Endothelial cell of umbilical vein (primary cell): ENCODE data around the gene FHIT. TPM values are rescaled to one million over a fixed set of nuclear protein-coding genes. Genes with fewer than 3 reads are reported as not detected.

Experiments
- BruUV-seq: library from RNA; stranded (reverse); fragments of 400-500 nt; replicated peaks from 2 replicates; lab custom pipeline; 2021; lab: Mats Ljungman, UMichigan
- CTCF ChIA-PET: fragments of 300-600, 350-600 bp; sonication (Branson Sonifier 250); formaldehyde crosslinking; loops from one replicate; lab custom pipeline; 2021; ENCODE audit warnings: antibody characterized with exemption, inconsistent platforms; lab: Charles Lee
- POLR2A ChIA-PET: fragments of 300-600, 350-600 bp; sonication (Branson Sonifier 250); formaldehyde crosslinking; loops from one replicate; lab custom pipeline; 2021; ENCODE audit warnings: antibody characterized with exemption, inconsistent platforms; lab: Charles Lee
- DNase-seq: peaks from one replicate; pipeline ENCODE4 v3.0.0-alpha.2; 2011; ENCODE audit warnings: low read depth, low spot score
- FAIRE-seq: peaks from 2 replicates; lab custom pipeline; 2011; peaks lifted over from hg19 to GRCh38; lab: Jason Lieb, UNC
- H2AFZ ChIP-seq: 2 replicates; pipeline ENCODE4 v1.6.0; 2012; ENCODE audit warnings: low read depth, low read length, control low read depth, inconsistent platforms
- H3K27ac ChIP-seq: 2 replicates; pipeline ENCODE4 v1.5.1; 2011; ENCODE audit warnings: low read depth, mild to moderate bottlenecking, control low read depth, low read length, moderate library complexity; ENCODE audit not compliant: insufficient read depth
- H3K27me3 ChIP-seq, 2 experiments: 2 replicates each; pipeline versions ENCODE4 v1.6.0 to v1.6.1; 2011; ENCODE audit warnings: low read length in 2 of 2, mixed read lengths in 1 of 2; ENCODE audit not compliant: control insufficient read depth in 2 of 2, insufficient read depth in 2 of 2
- H3K36me3 ChIP-seq, 2 experiments: 2 replicates in 1 of 2; 3 replicates in 1 of 2; pipeline ENCODE4 v1.5.1; 2011; ENCODE audit warnings: low read length in 2 of 2, mild to moderate bottlenecking in 1 of 2, moderate library complexity in 1 of 2; ENCODE audit not compliant: control insufficient read depth in 2 of 2, insufficient read depth in 2 of 2; ENCODE audit errors: extremely low read depth in 1 of 2
- H3K4me1 ChIP-seq: 3 replicates; pipeline ENCODE4 v1.5.1; 2011; ENCODE audit warnings: mild to moderate bottlenecking, low read length; ENCODE audit not compliant: control insufficient read depth, insufficient read depth; ENCODE audit errors: extremely low read depth
- H3K4me2 ChIP-seq: 2 replicates; pipeline ENCODE4 v1.6.1; 2011; ENCODE audit warnings: low read length, control low read depth, mixed read lengths; ENCODE audit not compliant: insufficient read depth
- H3K4me3 ChIP-seq, 3 experiments: fragments of 200-600 bp in 1 of 3; sonication (generic), shearing (Covaris generic) in 1 of 3; replicated peaks in 1 of 3; 2 replicates each; pipeline ENCODE4 v1.5.1; 2011 to 2016; ENCODE audit warnings: control low read depth in 3 of 3, low read length in 3 of 3, mild to moderate bottlenecking in 2 of 3, inconsistent platforms in 1 of 3, low read depth in 1 of 3, moderate library complexity in 1 of 3; ENCODE audit not compliant: insufficient read depth in 1 of 3
- H3K79me2 ChIP-seq: 2 replicates; pipeline ENCODE4 v1.6.0; 2012; ENCODE audit warnings: low read length, inconsistent platforms; ENCODE audit not compliant: control insufficient read depth, insufficient read depth
- H3K9ac ChIP-seq: replicated peaks from 2 replicates; pipeline ENCODE3; 2011; ENCODE audit warnings: low read length, control low read depth; ENCODE audit not compliant: insufficient read depth; ENCODE audit errors: extremely low read depth
- H3K9me1 ChIP-seq: replicated peaks from 3 replicates; pipeline ENCODE4 v1.6.0; 2011; ENCODE audit warnings: mild to moderate bottlenecking, low read length; ENCODE audit not compliant: control insufficient read depth, insufficient read depth; ENCODE audit errors: extremely low read depth
- H3K9me3 ChIP-seq: replicated peaks from 2 replicates; pipeline ENCODE4 v1.5.1; 2012; ENCODE audit warnings: low read length, inconsistent platforms; ENCODE audit not compliant: control insufficient read depth, insufficient read depth
- H4K20me1 ChIP-seq: replicated peaks from 2 replicates; pipeline ENCODE3; 2011; ENCODE audit warnings: mild to moderate bottlenecking, low read length; ENCODE audit not compliant: control insufficient read depth, insufficient read depth; ENCODE audit errors: extremely low read depth
- CTCF ChIP-seq, 2 donors: IDR thresholded peaks; 1 replicate in 1 of 2; 2 replicates in 1 of 2; pipeline ENCODE4 v1.5.1; 2011; ENCODE audit warnings: low read length in 2 of 2, mild to moderate bottlenecking in 2 of 2, moderate library complexity in 2 of 2, control low read depth in 1 of 2, inconsistent platforms in 1 of 2, low read depth in 1 of 2; ENCODE audit not compliant: insufficient read depth in 1 of 2; ENCODE audit errors: extremely low read depth in 1 of 2
- EZH2 ChIP-seq: IDR thresholded peaks from 2 replicates; pipeline ENCODE4 v1.6.1; 2012; ENCODE audit warnings: borderline replicate concordance, low read depth, mild to moderate bottlenecking, moderate library complexity, low read length, inconsistent platforms; ENCODE audit not compliant: severe bottlenecking
- FOS ChIP-seq: IDR thresholded peaks from 2 replicates; pipeline ENCODE4 v1.6.1; 2011; ENCODE audit warnings: mild to moderate bottlenecking, low read length, moderate library complexity, borderline replicate concordance; ENCODE audit not compliant: insufficient read depth
- GATA2 ChIP-seq: IDR thresholded peaks from 2 replicates; pipeline ENCODE4 v1.7.0; 2011; ENCODE audit warnings: low read depth, mild to moderate bottlenecking, moderate library complexity, mixed read lengths, low read length; ENCODE audit not compliant: insufficient read length, insufficient read depth
- JUN ChIP-seq: IDR thresholded peaks from 2 replicates; pipeline ENCODE4 v1.6.1; 2011; ENCODE audit warnings: borderline replicate concordance, low read depth; ENCODE audit not compliant: insufficient read length, insufficient read depth
- MYC ChIP-seq: IDR thresholded peaks from one replicate; pipeline ENCODE4 v1.6.1; 2011; ENCODE audit warnings: mild to moderate bottlenecking, low read depth, low read length
- POLR2A ChIP-seq: IDR thresholded peaks from 2 replicates; pipeline ENCODE4 v1.6.1; 2012; ENCODE audit warnings: low read depth, mild to moderate bottlenecking, control low read depth, low read length
- POLR2AphosphoS5 ChIP-seq: IDR thresholded peaks from 2 replicates; pipeline ENCODE4 v1.6.1; 2012; ENCODE audit warnings: low read depth, mild to moderate bottlenecking, control low read depth, low read length, moderate library complexity; ENCODE audit not compliant: insufficient read depth
- dilution Hi-C: fragments of 300-500 bp; cut with MboI; formaldehyde crosslinking; loops from one replicate; pipeline ENCODE4 v1.15.0; 2019; ENCODE audit warnings: low sequenced_read_pairs; ENCODE audit not compliant: extremely low pct_ligation_motif_present
- intact Hi-C: fragments of 100-400 bp; cut with micrococcal nuclease; formaldehyde crosslinking; loops from one replicate; pipeline ENCODE4 v1.10.0; 2022
- polyA plus RNA-seq, 4 experiments: library from polyadenylated mRNA; depleted of rRNA in 3 of 4; stranded (reverse) in 3 of 4; unstranded in 1 of 4; fragments of >200 nt; gene quantifications; 2 replicates each; pipeline versions ENCODE4 v1.2.1 to v1.2.3, GENCODE V29; 2011 to 2012; ENCODE audit warnings: missing spikeins in 1 of 4
- total RNA-seq: library from RNA; stranded (reverse); gene quantifications from 2 replicates; pipeline ENCODE4 v1.2.3, GENCODE V29; 2021
- TF ChIP-seq, protein P1 (sequence below): IDR thresholded peaks from 2 replicates; pipeline ENCODE4 v1.6.1; 2011; ENCODE audit not compliant: insufficient read depth, insufficient read length

Gene FHIT
- total and polyA plus RNA-seq, 2 donors (not counting 3 experiments of a cell fraction or from before 2014, with no cell fraction given), result 0.47 to 2.2 TPM

- FAIRE-seq (no peak), DNase-seq (no peak)
- no peak for TF ChIP-seq CTCF (IDR thresholded peaks at IDR 0.05; ENCODE audit: extremely low read depth in 1 of 2, insufficient read depth in 1 of 2, low read depth in 1 of 2, low read length in 2 of 2)
- TF ChIP-seq, protein P1, sequence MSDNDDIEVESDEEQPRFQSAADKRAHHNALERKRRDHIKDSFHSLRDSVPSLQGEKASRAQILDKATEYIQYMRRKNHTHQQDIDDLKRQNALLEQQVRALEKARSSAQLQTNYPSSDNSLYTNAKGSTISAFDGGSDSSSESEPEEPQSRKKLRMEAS, result no peak
- no peak for TF ChIP-seq EZH2
- TF ChIP-seq FOS, result no peak
- no peak for TF ChIP-seq MYC
- no peak for TF ChIP-seq JUN
- no peak for TF ChIP-seq POLR2A
- no peak for TF ChIP-seq GATA2
- TF ChIP-seq POLR2AphosphoS5, result no peak
- intact Hi-C loops (no loop called here), dilution Hi-C loops (no loop called here)
- H3K4me3 ChIP-seq, result no peak overlapping the region
- no TSS peak for BruUV-seq
- no peaks in the 10 kb centered on the region for H3K4me1 ChIP-seq
- no peaks in the 10 kb centered on the region for H3K27me3 ChIP-seq
- H2AFZ ChIP-seq, result no peak overlapping the region
- no peak overlapping the region for H3K9ac ChIP-seq
- peaks cover 2% of the 10 kb centered on the region for H3K9me3 ChIP-seq
- H3K27ac ChIP-seq, result no peak overlapping the region
- H4K20me1 ChIP-seq, result no peaks in the 10 kb centered on the region
- POLR2A ChIA-PET, result no interaction called here
- H3K9me1 ChIP-seq, result no peaks in the 10 kb centered on the region
- CTCF ChIA-PET, result no interaction called here
- no peaks in the 10 kb centered on the region for H3K79me2 ChIP-seq
- no peak overlapping the region for H3K4me2 ChIP-seq
- no peaks in the 10 kb centered on the region for H3K36me3 ChIP-seq
These were observed 1195.5 kb downstream of the FHIT start for GRCh38 chr3:60055765-60056164.
